Breast epithelium (tissue), 4 donors: ENCODE data around the gene DCLK1. TPM values are rescaled to one million over a fixed set of nuclear protein-coding genes. Genes with fewer than 3 reads are reported as not detected.

Experiments
- DNase-seq, 2 donors: peaks; one replicate each; pipeline ENCODE4 v3.0.0-alpha.2; 2019; ENCODE audit warnings: low spot score in 2 of 2
- H3K27ac ChIP-seq, 2 donors: fragments of 200-600 bp; sonication (generic) in 1 of 2; one replicate each; pipeline ENCODE4 v1.5.1; 2016 to 2019; ENCODE audit warnings: mild to moderate bottlenecking in 1 of 2
- H3K27me3 ChIP-seq, 2 donors: fragments of 200-600 bp; sonication (generic) in 1 of 2; one replicate each; pipeline versions ENCODE4 v1.5.1 to v1.6.0; 2017 to 2019; ENCODE audit warnings: control low read depth in 1 of 2, mild to moderate bottlenecking in 1 of 2
- H3K36me3 ChIP-seq: fragments of 200-600 bp; one replicate; pipeline ENCODE4 v1.5.1; 2019
- H3K4me1 ChIP-seq, 2 donors: fragments of 200-600 bp; sonication (generic); one replicate each; pipeline ENCODE4 v1.5.1; 2016 to 2019; ENCODE audit warnings: control low read depth in 1 of 2
- H3K4me3 ChIP-seq, 3 donors: fragments of 200-600 bp; sonication (generic); 1 replicate in 2 of 3; 2 replicates in 1 of 3; pipeline ENCODE4 v1.5.1; 2016 to 2019; ENCODE audit warnings: mild to moderate bottlenecking in 3 of 3, moderate library complexity in 2 of 3
- H3K9me3 ChIP-seq, 2 donors: fragments of 200-600 bp; sonication (generic) in 1 of 2; one replicate each; pipeline ENCODE4 v1.5.1; 2016 to 2019; ENCODE audit warnings: control low read depth in 1 of 2
- POLR2A ChIP-seq: fragments of 450-650 bp; IDR thresholded peaks from one replicate; pipeline ENCODE4 v1.6.1; 2016; ENCODE audit warnings: antibody characterized with exemption, mild to moderate bottlenecking, moderate library complexity
- POLR2AphosphoS5 ChIP-seq, 3 donors: sonication (generic); formaldehyde crosslinking; IDR thresholded peaks; one replicate each; pipeline ENCODE4 v1.6.1; 2017; ENCODE audit warnings: antibody characterized with exemption in 3 of 3
- intact Hi-C: fragments of 100-400 bp; cut with DNase I; formaldehyde crosslinking; loops from one replicate; pipeline ENCODE4 v1.15.1; 2023; ENCODE audit warnings: low total_unique reads
- total RNA-seq, 3 donors: library from RNA; depleted of rRNA; stranded (reverse); fragments of >200 nt; gene quantifications; one replicate each; pipeline ENCODE4 v1.1.0, GENCODE V29; 2016
- TF ChIP-seq, protein P1 (sequence below), 3 donors: fragments of 450-650 bp; IDR thresholded peaks; one replicate each; pipeline ENCODE4 v1.5.1; 2016 to 2017; ENCODE audit warnings: antibody characterized with exemption in 3 of 3, mild to moderate bottlenecking in 3 of 3, moderate library complexity in 3 of 3

Gene DCLK1
- total RNA-seq, 3 donors from 2014 or later: 21.2 to 158 (median 28.2) TPM

DNA sequence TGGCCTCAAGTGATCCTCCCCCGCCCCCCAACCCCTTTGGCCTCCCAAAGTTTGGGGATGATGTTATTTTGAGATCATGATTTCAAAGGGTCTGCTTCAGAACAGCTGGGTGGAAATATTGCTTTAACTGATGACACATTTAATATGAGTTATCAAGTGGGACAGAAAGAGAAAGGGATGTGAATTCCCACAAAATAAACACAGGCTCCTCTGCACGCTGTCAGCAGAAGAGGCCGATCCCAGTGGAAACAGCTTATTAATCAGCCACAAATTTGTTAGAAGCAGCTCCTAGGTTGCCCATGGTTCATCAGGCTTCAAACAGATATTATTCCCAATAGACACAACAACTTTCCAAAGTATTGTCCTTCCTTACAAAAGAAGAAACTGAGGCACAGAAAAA is 4.7 kb downstream of the DCLK1 start:
- DNase-seq: no peak
- peaks cover 0 to 19% of the 10 kb centered on the region in 2 donors for H3K4me1 ChIP-seq
- intact Hi-C loops: no loop called here
- H3K27ac ChIP-seq: no peak overlapping the region
- H3K9me3 ChIP-seq: no peaks in the 10 kb centered on the region
- no peak overlapping the region for H3K4me3 ChIP-seq
- no peaks in the 10 kb centered on the region for H3K27me3 ChIP-seq
- no peak for TF ChIP-seq POLR2AphosphoS5 (IDR thresholded peaks at IDR 0.05)
- TF ChIP-seq, protein P1, sequence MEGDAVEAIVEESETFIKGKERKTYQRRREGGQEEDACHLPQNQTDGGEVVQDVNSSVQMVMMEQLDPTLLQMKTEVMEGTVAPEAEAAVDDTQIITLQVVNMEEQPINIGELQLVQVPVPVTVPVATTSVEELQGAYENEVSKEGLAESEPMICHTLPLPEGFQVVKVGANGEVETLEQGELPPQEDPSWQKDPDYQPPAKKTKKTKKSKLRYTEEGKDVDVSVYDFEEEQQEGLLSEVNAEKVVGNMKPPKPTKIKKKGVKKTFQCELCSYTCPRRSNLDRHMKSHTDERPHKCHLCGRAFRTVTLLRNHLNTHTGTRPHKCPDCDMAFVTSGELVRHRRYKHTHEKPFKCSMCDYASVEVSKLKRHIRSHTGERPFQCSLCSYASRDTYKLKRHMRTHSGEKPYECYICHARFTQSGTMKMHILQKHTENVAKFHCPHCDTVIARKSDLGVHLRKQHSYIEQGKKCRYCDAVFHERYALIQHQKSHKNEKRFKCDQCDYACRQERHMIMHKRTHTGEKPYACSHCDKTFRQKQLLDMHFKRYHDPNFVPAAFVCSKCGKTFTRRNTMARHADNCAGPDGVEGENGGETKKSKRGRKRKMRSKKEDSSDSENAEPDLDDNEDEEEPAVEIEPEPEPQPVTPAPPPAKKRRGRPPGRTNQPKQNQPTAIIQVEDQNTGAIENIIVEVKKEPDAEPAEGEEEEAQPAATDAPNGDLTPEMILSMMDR (IDR thresholded peaks at IDR 0.05): no peak
- no peak for TF ChIP-seq POLR2A
- H3K36me3 ChIP-seq: no peaks in the 10 kb centered on the region

DNA sequence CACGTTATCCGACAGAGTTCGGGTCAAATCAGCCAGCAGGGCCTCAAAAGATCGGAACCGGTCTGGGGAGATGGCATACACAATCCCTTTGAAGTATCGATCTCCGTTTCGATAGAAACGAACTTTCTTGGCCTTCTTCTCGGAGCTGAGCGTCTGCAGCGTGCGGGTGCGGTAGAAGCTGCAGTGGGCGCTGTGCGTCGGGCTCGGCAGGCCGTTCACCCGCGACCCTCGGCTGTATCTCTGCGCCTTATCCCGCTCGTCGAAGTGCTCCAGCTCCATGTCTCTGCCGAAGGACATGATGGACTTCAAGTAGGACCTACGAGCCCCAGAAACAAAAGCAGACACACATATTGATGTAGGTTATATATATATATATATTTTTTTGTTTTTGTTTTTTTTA is 5.3 kb downstream of the DCLK1 start:
- Histone ChIP-seq H3K27me3 (no peaks in the 10 kb centered on the region), H3K36me3 (no peaks in the 10 kb centered on the region), H3K4me1 (peaks cover 0 to 19% of the 10 kb centered on the region in 2 donors), H3K9me3 (no peaks in the 10 kb centered on the region), H3K4me3 (no peak overlapping the region), H3K27ac (no peak overlapping the region)
- TF ChIP-seq POLR2A (no peak), POLR2AphosphoS5 (IDR thresholded peaks at IDR 0.05) (no peak)
- TF ChIP-seq, protein P1 (IDR thresholded peaks at IDR 0.05): no peak
- intact Hi-C loops: no loop called here
- DNase-seq: no peak

DNA sequence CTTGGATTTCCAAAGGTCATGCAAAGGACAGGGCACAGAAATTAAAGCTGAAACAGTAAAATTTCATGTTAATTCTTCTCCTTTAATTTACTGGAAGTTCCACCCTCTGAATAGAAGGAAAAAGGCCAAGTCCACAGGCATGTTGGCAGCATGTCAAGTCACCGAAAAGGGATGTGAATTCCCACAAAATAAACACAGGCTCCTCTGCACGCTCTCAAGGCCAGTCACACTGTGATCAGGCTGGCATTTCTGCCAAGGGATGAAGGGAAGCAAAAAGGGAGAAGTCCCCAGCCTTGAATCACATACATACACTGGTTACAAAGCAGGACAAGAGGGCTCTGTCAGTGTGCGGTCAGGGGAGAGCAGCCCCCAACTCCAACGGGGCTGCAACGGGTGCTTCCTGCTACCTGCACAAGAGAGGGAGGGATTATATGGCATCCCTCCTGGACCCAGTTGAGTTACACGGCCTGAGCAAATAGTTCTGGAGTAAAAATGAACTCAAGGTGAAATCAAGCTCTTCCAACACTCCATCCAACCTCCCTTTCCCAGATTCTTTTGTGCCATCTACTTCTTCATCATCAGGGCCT is 6.9 kb downstream of the DCLK1 start:
- peak in 1 of 2 donors; percentile 45 for DNase-seq
- Histone ChIP-seq H3K4me1 (peaks cover 0 to 13% of the 10 kb centered on the region in 2 donors), H3K27me3 (no peaks in the 10 kb centered on the region), H3K4me3 (peak overlapping the region in 1 of 3 donors; percentile 30), H3K27ac (peak overlapping the region in 1 of 2 donors; percentile 15), H3K36me3 (no peaks in the 10 kb centered on the region), H3K9me3 (no peaks in the 10 kb centered on the region)
- intact Hi-C loops: no loop called here
- TF ChIP-seq, protein P1 (IDR thresholded peaks at IDR 0.05): no peak
- TF ChIP-seq POLR2AphosphoS5 (IDR thresholded peaks at IDR 0.05) (no peak), POLR2A (no peak)

DNA sequence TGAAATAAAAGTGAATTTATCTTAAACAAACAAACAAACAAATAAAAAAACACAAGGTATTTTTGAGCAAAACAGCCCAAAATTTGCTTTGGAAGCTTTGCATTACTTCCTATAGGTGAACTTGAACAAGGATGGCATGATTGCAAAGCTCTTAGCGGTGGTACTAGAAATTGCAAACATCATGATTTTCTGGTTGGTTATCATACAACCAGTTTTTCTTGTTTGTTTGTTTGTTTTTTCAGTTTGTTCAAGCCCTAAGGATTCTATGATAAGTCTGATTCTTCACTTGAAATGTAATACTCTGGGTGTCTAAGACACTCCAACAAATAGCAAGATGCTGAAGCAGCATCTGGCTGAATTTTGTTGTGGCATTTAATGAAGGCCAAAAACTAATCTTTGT is 15.9 kb downstream of the DCLK1 start:
- no peak overlapping the region for H3K4me3 ChIP-seq
- no peaks in the 10 kb centered on the region for H3K9me3 ChIP-seq
- TF ChIP-seq POLR2A (no peak), POLR2AphosphoS5 (IDR thresholded peaks at IDR 0.05) (no peak)
- TF ChIP-seq, protein P1 (IDR thresholded peaks at IDR 0.05): no peak
- no peaks in the 10 kb centered on the region for H3K27me3 ChIP-seq
- no peaks in the 10 kb centered on the region for H3K36me3 ChIP-seq
- H3K27ac ChIP-seq: no peak overlapping the region
- intact Hi-C loops: no loop called here
- no peaks in the 10 kb centered on the region for H3K4me1 ChIP-seq
- no peak for DNase-seq

DNA sequence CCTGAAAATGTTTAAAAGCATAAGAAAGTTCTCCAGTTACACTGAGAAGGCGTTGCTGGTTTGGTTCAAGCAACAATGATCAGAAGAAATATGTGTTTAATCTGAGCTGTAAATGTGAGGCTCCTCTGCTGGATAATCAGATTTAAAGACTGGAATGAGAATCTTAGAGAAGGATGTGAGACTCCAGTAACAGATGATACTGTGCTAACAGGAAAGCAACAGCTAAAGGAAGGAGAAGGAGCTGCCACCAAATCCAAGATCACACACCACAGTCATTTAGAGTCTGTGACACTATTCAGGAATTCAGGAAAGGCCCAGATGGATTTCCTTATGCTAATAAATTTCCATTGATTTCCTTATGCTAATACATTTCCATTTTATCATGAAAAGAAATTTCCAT is 16.9 kb downstream of the DCLK1 start:
- H3K4me1 ChIP-seq: no peaks in the 10 kb centered on the region
- H3K27ac ChIP-seq: no peak overlapping the region
- no peaks in the 10 kb centered on the region for H3K36me3 ChIP-seq
- no peak overlapping the region for H3K4me3 ChIP-seq
- intact Hi-C loops: no loop called here
- TF ChIP-seq, protein P1 (IDR thresholded peaks at IDR 0.05): no peak
- TF ChIP-seq POLR2A: no peak
- TF ChIP-seq POLR2AphosphoS5 (IDR thresholded peaks at IDR 0.05): no peak
- H3K27me3 ChIP-seq: no peaks in the 10 kb centered on the region
- DNase-seq: no peak
- H3K9me3 ChIP-seq: no peaks in the 10 kb centered on the region
